Globus pallidus (tissue), 1 donor: Measurements from ENCODE around the gene UVRAG.
"Not testable (repeated sequence)": the region's sequence is repeated elsewhere in the genome, so short reads cannot be mapped to it uniquely, and the experiment has no call there.

ENCODE experiments used
- DNase-seq: peaks from one replicate; pipeline ENCODE4 v3.0.0-alpha.2; 2015; ENCODE audit warnings: low spot score

Gene UVRAG

GRCh38 chr11:75845324-75845723, 30.3 kb downstream of the UVRAG start:
- DNase-seq, result no peak

DNA sequence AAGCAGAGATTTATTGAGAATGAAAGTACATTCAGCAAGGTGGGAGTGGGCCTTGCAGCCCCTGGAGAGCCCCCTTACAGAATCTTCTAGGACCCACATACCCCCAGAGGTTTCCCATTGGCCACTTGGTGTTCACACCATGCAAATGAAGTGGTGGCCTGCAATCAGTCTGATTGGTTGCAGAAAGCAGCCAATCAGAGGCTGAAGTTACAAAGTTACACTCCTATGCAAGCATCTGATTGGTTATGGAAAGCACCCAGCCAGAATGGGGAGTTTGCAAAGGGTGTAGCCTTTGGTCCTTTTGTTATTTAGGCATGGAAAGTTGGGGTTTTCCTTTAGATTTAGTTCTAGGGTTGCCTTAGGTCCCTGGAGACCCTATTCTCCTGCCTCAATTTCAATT, 34.9 kb downstream of the UVRAG start:
- no peak for DNase-seq

DNA sequence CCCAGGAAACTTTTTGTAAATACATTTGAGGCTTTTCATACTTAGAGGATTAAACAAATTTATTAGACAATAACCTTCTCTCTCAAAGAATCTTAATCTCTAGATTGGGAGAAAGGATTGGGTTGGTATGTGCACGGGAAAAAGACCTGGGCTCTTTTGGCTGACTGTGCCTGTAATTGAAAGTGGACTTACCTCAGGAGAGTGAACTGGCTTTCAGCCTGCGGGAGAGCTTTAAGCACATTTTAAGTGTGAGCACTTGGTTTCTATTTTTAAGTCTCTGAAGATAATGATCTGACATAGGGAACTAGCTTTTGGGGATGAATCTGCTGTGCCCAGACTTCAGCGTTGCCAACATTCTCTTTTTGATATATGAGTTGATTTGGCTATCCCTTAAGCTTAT, 35.8 kb downstream of the UVRAG start:
- no peak for DNase-seq

GRCh38 chr11:75851203-75851602, 36.2 kb downstream of the UVRAG start:
- no peak for DNase-seq

DNA sequence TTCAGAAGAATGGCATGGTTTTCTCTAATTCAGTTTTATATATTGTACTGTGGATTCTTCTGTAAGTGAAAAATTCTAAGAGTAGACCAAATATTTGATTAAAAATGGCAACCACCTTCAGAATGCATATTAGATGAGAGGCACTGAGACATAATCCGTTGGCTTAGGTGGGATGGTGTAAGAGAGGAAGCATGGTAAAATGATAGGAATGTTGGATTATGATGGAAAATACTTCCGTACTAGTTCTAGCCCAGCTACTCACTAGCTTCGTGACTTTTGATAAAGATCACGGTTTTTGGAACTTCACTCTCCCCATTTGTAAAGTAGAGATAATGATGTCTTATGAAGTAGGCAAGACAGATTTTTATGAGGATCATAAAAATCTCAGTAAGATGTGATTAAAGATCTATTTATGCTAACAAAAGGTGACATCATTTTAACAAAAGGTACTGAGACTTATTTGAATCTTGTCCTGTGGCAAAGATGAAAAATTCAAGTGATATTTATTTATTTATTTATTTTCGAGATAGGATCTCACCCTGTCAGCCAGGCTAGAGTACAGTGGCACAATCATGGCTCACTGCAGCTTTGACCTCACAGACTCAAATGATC, 37.5 kb downstream of the UVRAG start:
- DNase-seq, result no peak

- not testable (repeated sequence) for DNase-seq
Observed at GRCh38 chr11:75853563-75853962, 38.6 kb downstream of the UVRAG start.

DNA sequence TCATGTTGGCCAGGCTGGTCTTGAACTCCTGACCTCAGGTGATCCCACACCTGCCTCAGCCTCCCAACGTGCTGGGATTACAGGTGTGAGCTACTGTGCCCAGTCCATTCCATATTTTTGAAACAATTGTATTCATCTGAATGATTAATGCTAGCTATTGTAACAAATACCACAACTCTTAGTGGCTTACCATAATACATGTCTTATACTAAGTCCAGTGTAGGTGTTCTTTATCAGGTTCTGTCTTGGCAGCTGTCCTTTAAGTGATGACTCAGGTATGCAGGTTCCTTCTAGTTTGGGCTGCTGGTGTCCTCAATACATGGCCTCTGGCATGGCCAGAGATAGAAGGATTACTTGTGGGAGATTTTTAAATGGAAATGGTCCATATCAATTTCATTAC, 39.0 kb downstream of the UVRAG start:
- DNase-seq, result no peak

DNA sequence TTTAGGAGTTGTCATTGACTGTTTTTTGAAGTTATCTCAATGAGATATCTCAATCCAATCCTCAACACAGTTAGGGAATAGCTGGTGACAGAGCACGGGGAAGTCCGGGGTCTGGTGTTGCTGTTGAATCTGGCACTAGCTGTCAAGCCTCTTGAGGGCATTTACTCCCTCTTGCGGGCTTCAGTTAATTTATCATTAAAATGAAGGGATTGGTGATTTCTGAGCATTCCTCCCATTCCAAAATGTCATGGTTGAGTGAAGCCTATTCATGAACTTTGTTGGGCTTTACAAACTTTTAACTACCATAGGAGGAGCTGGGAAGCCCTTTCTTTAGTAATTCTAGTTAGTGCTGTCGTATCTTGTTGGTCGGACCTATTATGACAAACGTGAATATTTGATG, 40.2 kb downstream of the UVRAG start:
- DNase-seq, result no peak

GRCh38 chr11:75856912-75857311, 41.9 kb downstream of the UVRAG start:
- no peak for DNase-seq

DNA sequence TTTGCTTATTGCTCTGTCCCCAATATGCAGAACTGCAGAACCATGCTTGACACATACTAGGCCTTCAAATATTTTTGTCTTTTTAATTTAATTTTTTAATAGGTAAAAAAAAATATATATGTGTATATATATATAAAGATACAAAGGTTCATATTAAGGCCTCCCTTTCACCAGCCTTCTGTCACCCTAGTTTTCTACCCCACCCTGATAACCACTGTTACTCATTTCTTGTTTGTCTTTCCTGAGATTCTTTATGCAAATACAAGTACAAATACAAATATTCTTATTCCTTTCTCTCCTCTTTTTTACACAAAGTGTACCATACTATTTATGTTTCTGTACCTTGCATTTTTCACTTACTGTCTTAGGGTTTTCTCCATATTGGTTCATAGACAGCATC, 43.0 kb downstream of the UVRAG start:
- DNase-seq, result no peak

- no peak for DNase-seq
Observed at GRCh38 chr11:75858613-75859012, 43.6 kb downstream of the UVRAG start.

DNA sequence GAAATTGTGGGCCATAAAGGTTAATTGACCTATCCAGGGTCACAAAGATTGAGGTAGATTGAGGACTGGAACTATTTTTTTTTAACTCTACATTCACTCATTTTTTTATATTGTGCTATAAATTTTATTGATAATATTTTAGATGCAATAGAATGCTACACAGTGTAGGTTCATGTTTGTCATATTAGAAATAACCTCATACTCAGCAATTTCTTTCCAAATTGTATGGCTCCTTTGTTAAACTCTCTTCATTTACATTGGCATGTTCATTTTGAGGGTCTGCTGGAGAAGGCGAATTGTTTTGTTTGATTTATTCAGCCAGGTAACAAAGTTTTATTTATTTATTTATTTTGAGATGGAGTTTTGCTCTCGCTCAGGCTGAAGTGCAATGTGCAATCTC, 44.6 kb downstream of the UVRAG start:
- DNase-seq, result no peak

DNA sequence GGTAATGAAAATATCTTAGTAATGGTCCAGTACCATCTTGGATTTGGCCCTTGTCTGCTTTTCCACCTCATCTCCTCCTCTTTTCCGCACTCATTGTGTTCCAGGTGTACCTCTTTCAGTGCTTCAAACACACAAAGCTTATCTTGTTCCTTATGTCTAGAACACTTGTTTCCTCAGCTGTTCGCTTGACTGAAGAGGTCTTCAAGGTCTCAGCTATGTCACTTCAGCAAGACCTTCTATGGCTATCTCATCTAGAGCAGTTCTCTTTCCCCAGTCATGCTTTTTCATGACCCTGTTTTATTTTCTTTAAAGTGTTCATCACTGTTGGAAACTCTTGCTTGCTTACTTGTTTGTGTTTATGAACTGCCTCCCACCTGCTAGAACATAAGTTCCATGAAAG, 47.4 kb downstream of the UVRAG start:
- no peak for DNase-seq

- DNase-seq, result no peak
Observed at GRCh38 chr11:75867778-75868374, 52.9 kb downstream of the UVRAG start.

- DNase-seq, result no peak
Observed at GRCh38 chr11:75868990-75869389, 54.0 kb downstream of the UVRAG start.

GRCh38 chr11:75869661-75870455, 54.8 kb downstream of the UVRAG start:
- peak; percentile 86 for DNase-seq

DNA sequence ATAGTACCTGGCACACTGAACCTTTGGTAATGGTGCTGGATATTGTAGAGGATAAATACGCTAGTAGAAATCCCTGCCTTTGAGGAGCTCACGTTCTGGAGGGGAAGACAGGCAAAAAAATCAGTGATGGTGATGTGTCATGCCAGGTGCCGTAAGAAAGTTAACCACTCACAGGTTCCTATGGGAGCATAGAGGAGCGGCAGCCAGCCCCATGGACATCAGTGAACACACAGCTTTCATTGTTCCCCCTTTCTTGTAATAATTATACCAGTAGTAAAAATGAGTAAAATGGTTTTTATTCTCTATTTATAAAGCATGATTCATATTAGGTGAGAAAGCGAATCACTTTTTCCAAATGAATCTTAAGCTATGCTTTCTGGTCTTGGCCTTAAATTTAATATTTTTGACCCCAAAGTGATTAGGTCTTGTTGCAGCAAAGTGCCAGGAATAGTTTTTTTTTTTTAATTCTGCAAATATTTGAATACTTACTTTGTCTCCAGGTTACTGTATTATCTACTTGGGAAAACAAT, 57.9 kb downstream of the UVRAG start:
- DNase-seq, result no peak

- peak; percentile 79 for DNase-seq
Observed at GRCh38 chr11:75873417-75874221, 58.6 kb downstream of the UVRAG start.

DNA sequence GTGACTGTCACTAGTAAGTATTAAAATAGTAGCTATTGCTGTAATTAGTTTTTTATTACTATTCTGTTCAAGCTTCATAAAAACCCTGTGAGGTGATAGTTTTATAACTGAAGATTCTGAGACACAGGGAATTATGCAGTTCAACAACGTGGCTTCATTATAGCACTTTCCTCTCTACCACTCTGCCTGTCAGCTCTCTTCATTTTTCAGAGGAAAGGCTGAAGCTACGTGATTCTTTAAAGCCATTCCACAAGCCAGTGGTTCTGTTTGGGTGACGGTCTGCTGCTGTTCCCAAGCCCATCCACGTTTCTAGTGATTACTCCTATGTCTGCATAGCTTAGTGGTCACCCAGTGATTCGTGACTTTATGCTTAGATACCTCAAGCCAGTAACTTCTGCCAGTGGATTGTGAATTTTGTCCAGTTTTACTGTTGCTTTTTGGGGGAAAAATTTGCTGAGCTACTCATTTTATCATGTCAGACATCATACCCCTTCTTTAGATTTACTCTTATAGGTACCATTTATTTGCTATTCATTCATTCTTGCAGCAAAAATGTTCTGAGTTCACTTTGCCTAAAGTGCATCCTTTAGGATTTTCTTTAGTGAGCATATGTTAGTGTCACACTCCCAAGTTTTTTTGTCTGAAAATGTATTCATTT, 59.8 kb downstream of the UVRAG start:
- DNase-seq, result no peak

DNA sequence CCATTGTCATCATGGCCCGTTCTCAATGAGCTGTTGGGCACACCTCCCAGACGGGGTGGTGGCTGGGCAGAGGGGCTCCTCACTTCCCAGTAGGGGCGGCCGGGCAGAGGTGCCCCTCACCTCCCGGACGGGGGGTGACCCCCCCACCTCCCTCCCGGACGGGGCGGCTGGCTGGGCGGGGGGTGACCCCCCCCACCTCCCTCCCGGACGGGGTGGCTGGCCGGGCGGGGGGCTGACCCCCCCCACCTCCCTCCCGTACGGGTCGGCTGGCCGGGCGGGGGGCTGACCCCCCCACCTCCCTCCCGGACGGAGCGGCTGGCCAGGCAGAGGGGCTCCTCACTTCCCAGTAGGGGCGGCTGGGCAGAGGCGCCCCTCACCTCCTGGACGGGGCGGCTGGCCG, 62.3 kb downstream of the UVRAG start:
- not testable (repeated sequence) for DNase-seq

GRCh38 chr11:75877931-75878330, 62.9 kb downstream of the UVRAG start:
- not testable (repeated sequence) for DNase-seq

DNA sequence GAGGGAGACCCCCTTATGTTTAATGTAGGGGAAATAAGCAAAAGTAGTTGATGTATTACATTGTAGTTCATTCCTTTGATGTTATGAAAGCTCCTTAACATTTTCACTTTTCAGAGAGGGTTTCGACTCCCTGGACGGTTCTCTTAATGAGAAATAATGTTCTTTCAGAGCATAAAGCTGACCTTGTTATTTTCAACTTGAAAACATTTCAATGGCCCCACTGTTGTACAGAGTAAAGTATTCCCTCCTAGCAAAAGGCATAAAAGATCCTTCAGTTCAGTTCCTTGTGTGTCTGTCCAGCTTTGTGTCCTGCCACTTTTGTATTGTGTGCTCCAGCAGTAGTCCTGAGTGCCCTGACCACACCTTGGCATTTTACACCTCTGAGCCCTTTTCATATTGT, 63.9 kb downstream of the UVRAG start:
- peak; percentile 74 for DNase-seq
